Left kidney (tissue), 2 donors: ENCODE measurements around the gene CAPN14. TPM values are rescaled to one million over a fixed set of nuclear protein-coding genes. Genes with fewer than 3 reads are reported as not detected.
A peak's percentile ranks its signal among the peaks of the same experiment; 100 is the strongest.

Source experiments
- DNase-seq: peaks from one replicate; pipeline ENCODE4 v3.0.0-alpha.2; 2013
- polyA plus RNA-seq: library from polyadenylated mRNA; unstranded; fragments of 120-200 nt; gene quantifications from one replicate; pipeline ENCODE4 v1.2.1, GENCODE V29; 2013; ENCODE audit not compliant: insufficient read length

The CAPN14 gene
- polyA plus RNA-seq, 1 donor, result 0.13 TPM

DNA sequence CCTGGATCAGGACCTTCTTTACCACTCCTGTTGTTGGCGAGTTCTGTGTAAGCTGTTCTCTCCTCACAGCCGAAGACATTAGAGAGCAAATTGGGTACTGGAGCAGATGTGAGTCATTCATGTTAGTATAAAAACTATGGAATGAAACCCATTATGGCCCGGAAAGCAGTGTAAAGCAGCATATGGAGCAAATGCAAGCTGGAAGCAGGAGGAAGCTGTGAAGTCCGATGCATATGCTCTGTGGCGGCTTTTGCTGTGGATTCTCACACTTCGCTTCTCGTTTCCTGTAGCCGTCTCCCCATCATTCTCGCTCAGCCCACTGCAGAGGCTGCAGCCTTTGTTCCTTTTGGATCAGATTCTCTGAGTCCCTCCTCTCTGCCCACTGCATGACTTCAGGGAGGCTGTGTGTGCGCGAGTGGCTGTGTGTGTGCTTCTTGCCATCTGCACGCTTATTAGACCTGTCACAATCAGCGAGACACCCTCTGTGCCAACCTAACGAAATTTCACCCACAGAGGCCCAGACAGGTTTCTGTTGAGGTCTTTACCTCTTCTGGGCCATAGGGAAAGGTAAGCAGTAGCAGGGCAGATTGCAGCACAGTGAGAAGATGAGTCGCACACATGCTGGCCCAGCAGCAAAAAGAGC lies 75.8 kb downstream of the CAPN14 start:
- no peak for DNase-seq

DNA sequence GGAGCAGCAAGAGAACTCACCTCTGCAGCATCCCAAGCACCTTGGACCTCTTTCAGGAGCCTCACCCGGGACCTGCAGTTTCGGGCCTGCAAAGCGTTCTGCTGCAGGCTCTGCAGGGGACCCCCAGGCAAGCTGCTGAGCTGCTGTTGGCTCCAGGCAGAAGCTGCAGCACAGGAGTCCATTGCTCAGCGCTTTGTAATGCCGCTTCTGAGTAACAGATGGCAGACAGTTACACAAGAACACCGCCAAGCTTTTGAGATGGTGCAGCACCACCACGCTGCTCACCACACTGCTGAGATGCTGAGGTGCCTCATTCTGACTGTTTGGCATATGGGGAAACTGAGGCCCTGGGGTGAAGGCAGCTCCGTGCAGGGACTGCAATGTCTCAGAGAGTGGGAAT lies 77.2 kb downstream of the CAPN14 start:
- DNase-seq, result no peak

DNA sequence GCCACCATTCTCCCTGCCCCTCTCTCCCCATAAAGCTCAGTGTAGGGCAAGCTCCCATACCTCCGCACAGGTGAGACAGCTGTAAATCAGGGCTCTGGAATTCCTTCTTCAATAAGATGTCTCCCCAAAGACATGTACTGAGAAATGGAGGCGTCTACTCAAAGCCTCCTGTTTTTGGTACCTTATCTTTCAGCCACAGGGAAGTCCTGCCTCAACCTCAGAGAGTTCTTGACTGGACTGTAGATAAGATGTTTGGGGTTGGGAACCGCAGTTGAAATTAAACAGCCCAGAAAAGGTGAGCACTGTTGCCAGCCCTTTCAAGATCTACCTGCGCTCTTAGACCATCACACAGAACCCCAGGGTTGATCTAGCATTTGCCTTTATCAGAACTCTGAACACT lies 77.6 kb downstream of the CAPN14 start:
- no peak for DNase-seq

DNA sequence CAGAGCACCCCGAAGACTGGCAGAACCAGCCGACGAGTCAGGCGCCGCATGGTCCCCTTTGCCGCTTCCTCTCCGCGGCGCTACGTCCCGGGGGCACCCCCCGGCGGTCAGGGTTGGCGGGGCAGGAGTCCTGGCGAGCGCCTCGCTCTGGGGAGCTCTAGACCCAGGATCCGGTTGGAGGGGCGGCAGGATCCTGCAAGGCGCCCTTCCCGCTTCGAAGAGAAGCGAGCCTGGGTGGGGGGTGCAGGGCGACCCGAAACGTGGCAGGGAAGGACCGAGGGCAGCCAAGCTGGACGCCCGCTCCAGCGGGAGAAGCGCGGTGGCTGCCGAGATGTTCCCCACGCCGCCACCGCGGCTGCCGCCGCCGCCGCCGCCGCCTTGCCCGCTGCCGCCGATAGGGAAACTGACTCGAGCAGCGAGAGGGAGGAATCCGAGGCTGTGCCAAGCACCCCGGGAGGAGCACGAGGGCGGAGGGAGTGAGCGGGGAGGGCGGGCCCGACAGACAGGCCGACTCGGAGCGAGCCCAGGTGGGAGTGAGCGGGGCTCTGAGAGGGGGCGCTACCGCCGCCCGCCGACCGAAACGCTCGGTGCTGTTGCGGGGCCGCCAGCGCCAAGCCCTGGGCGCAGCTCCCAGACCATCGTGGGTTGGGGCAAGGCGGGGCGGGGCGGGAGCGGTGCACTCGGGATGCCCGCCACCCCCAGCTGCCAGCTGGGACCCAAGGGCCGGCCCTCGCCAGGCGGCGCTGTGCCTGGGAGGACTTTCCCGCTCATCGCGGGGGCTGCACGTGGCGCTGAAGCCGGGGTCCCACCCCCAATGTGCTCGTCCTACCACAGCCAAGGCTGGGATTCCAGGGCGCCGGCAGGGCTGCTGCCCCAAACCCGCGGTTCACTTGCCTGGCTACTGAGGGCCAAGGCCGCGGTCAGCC lies 79.0 kb downstream of the CAPN14 start, which contains the start of gene GALNT14:
Gene GALNT14, minus strand, starts transcription at position 404 of the 926 bp plus-strand sequence. Its CDS starts 354 bp downstream, at position 50.
- DNase-seq, result peak; percentile 67

DNA sequence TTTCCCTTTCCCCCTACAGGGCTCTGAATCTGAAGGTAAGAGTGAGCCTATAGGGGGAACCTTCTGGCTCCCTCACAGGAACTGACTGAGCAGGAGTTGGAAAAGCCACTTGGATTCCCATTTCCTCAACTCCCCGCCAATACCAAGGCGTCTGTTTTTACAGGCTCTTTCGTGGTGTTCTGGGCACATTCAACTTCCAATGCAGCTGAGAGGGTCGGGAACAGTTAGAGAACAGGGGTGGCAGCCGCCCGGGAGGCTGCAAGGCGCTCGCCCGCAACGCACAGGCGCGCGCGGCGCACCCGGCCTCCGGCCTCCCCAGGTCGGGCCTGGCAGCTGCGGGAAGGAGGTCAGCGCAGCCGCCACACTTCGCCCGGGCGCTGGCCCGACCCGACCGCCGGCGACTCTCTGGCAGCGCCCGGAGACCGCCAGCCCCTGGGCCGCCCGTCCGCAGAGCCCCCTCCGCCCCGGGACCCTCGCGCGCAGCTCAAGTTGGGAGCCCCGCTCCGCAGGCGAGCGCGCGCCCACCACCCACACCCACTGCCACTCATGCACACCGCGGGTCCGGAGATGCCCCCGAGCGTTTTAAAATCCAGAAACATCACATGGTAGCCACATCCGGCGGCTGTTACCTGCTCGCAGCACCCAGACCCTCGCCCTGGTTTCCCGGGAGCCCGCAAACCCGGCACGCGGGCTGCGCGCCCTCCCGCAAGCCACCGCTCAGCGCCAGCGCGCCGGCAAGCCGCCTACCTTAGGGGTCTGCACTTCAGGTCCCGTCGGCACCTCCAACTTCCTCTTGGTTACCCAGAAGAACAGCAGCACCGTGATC lies 79.9 kb downstream of the CAPN14 start:
- DNase-seq, result no peak

DNA sequence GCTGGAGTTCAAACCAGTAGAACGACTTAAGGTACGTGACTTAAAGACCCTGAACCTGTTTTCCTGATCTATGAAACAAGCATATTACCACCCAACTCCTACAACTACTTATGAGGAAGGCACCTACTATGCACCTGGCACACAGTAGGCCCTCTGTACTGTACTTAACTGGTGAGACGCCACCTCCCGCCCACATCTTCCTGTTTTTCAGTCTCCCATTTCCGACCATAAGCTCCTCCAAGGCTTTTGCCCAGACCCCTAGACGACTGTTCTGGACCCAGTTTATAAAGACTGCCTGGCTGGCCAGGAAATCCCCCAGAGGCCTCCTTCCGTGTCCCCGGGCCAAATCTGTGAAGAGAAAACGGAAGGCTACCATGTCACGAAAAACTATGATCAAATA lies 80.6 kb downstream of the CAPN14 start:
- no peak for DNase-seq

DNA sequence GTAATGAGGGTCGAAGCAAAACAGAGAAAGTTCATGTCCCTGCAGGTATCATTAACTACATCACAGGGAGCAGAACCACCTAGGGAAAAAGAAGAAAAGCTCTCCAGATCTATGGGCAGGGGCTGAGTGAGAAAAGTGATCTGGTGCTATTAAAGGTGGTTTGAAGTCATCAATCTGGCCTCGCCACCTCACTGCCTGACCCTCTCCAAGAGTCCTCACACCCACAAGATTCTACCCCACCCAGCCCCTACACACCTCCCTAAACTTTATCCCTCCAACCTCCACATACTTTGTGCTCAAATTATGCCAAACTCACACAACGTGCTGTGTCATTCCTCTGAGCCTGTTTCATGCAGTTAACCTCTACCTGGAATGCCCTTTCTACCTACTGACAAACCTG lies 81.3 kb downstream of the CAPN14 start:
- no peak for DNase-seq

DNA sequence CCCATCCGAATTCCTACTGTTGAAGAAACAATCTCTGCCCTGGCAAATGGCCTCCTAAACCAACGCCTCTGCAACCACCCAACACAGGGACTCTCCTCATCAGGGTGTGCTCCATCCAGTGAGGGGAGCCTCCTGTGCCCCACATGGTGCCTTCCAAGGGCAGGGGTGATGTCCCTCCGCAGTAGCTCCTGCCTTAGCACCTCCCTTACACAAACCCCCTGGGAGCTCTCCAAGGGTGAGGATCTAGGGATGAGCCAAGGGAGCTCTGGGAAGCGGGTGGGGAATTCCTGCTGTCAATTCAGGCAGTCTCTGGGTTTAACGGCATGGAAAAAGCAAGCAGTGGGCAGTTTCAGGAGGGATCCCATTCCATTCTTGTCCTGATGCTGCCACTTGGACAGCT lies 82.8 kb downstream of the CAPN14 start:
- no peak for DNase-seq

DNA sequence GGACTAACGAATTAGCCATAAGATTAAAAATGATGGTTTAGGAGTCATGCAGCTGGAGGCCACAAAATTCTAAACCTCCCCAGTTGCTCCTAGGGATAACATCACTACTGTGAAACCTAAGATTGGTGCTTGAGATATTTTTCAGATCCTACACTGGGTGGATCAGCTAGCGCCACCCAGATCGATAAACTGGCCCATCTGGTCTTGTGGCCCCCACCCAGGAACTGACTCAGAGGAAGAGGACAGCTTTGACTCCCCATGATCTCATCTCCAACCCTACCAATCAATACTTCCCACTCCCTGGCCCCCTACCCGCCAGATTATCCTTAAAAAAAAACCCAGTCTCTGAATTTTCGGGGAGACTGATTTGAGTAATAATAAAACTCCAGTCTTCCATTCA lies 84.5 kb downstream of the CAPN14 start:
- no peak for DNase-seq

DNA sequence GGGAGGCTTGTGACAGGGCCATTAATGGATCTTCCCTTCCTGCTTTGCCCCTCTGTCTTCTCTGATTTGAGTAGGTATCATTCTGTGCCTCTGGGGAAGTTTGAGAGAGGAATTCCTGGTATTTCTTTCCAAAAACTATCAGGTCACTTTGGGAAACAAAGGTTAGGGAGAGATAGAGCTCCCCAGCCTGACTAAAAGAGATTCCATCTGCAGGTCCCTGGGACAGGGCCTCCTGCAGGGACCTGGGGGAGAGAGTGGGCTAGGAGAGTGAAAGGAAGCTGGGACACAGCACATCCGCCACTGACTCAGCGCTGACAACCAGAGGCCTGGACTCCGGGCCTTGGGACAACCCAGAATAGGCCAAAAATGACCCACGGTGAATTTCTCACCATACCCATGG lies 85.4 kb downstream of the CAPN14 start:
- no peak for DNase-seq

DNA sequence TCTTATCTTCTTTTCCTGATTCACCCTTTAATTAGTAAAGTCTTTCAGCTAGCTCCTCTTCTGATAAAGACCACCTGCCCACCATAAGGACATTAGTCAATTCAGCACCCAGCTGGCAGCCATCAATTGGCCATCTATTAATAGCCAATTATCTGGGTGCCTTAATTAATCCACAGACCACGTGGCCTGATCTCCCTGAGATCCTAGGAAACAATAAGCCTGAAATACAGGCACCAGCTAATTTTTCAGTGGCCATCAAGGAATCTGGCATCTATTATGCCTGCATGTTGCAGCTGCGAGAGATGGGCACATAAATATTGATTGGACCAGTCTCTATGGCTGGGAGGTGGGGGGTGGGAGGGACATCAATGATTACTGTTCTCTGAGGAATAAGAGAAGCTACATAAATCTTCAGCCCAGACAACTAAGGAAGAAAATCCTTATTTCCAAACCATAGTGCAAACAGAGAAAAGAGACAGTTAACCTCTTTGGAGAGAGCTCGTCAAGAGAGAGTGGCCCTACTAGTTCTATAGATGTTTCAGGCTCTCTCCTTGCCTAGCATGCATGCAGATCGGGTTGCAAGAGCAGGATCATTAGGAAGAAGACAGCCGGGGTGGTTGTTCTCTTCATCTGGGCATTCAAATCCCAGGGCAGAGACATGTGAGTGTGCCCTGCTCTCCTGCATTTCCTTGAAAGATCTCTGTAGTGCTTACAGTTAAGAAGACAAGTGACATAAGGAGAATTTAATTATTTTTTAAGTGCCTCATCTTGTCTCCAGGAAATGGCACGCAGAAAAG lies 87.7 kb downstream of the CAPN14 start:
- no peak for DNase-seq

DNA sequence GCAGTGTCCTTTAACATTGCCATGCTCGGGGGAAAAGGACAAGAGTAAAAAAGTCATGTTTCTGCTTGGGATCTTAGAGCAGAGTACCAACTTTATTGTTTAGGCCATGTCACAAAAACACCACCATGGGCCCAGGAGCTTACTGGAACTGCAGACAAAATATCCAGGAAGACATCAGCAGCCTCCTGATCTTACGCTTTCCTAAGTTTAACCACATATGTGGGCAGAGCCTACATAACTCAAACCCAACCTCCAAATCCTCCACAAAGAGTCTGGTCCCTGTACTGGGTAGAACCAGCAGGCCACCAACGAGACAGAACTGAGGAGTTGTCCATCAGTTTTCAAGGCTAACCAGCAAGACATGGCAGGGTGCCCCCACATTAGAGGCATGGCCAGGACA lies 89.4 kb downstream of the CAPN14 start:
- DNase-seq, result no peak

DNA sequence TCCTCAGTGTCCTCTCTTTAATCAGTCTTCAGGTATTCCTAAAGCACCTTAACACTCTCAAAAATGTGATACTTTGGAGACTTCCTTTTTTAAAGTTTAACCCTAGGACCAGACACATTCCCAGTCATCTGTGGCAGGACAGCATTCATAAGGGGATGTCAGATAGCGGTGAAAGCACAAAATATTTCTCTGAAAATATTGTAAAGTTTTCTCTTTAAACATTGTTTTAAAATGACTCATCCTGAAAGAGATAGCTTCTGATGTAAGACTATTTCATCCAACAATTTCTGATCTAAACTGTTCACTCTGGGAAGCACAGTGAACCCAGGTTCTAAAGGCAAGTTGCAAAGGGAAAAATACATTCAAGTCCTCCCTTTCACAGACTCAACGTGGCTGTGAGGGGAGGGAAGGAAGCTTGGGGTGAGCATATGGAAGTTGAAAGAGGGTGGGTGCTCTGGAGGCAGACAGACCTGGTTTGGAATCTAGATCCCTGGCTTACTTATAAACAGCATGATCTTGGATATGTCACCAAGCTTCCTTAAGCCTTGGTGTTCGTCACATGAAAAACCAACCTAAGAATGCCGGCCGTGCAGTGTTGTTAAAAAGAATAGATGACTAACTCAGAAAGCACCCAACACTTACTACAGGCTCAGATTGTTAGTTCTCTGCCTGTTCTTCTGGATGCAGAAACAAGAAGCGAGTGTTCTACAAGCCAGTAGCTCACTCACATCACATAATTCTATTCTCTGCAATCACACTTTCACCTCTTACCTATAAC lies 91.2 kb downstream of the CAPN14 start:
- no peak for DNase-seq

DNA sequence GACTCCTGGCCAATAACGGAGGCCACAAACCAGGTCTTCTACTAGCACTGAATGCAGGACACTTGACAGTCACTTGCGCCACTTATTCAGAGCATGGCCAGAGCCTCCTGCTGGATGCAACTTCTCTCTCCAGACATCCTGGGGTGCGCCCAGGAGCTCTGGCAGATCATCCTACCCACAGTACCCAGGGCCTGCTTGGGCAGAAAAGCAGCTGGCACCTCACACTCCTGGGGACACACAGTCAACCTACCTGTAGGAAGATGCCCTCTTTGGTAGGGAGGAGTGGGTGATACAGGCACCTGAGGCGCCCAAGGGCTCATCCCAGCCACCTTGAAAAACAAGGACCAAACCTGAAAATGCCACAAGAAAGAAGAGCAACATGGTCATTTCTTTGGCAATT lies 92.4 kb downstream of the CAPN14 start:
- no peak for DNase-seq

Other genes with a start within 250 kb of the CAPN14 start
- 47.6 TPM for gene GALNT14, start 79.1 kb downstream of the CAPN14 start, polyA plus RNA-seq
- 21.5 TPM for gene EHD3, start 16.6 kb upstream of the CAPN14 start, polyA plus RNA-seq
- 0.50 TPM for gene XDH, start 197.2 kb upstream of the CAPN14 start, polyA plus RNA-seq